A549 (cell line): ENCODE measurements around the gene BOC. TPM values are rescaled to one million over a fixed set of nuclear protein-coding genes. Genes with fewer than 3 reads are reported as not detected.

Experiments
- ATAC-seq, 2 experiments: fragments of 200-7000 bp in 1 of 2; fragments of >200 bp in 1 of 2; cut with Nextera tagmentation in 1 of 2; cut with Tn5 transposase in 1 of 2; 3 replicates each; pipeline versions ENCODE4 v1.8.0 to v1.9.1; 2018 to 2020; ENCODE audit warnings: mild to moderate bottlenecking in 1 of 2, moderate library complexity in 1 of 2
- CTCF ChIA-PET: fragments of 300-600 bp; sonication (Branson Sonifier 250); formaldehyde crosslinking; extraction: SDS; loops from one replicate; lab custom pipeline; 2021; ENCODE audit warnings: antibody characterized with exemption, inconsistent platforms; lab: Yijun Ruan, JAX
- POLR2A ChIA-PET: fragments of 350-600 bp; formaldehyde crosslinking; extraction: SDS; loops from one replicate; lab custom pipeline; 2021; ENCODE audit warnings: antibody characterized with exemption, inconsistent platforms; lab: Yijun Ruan, JAX
- DNase-seq, 2 experiments: peaks; one replicate each; pipeline versions ENCODE4 v3.0.0 to v3.0.0-alpha.2; 2011 to 2016; ENCODE audit warnings: low read depth in 1 of 2, low spot score in 1 of 2
- FAIRE-seq: peaks from 2 replicates; lab custom pipeline; 2011; peaks lifted over from hg19 to GRCh38; lab: Jason Lieb, UNC
- H3K27ac ChIP-seq, 2 experiments: fragments of >200 bp; sonication (Bioruptor Twin); formaldehyde crosslinking; 3 replicates each; pipeline ENCODE4 v1.5.1; 2016 to 2017
- H3K4me1 ChIP-seq: fragments of >200 bp; sonication (Bioruptor Twin); formaldehyde crosslinking; 3 replicates; pipeline ENCODE4 v1.6.1; 2016
- H3K4me2 ChIP-seq: fragments of >200 bp; sonication (Bioruptor Twin); formaldehyde crosslinking; 3 replicates; pipeline ENCODE4 v1.6.1; 2016
- H3K4me3 ChIP-seq: fragments of >200 bp; sonication (Bioruptor Twin); formaldehyde crosslinking; 3 replicates; pipeline ENCODE4 v1.5.1; 2016
- H3K9me3 ChIP-seq: fragments of >200 bp; sonication (Bioruptor Twin); formaldehyde crosslinking; 3 replicates; pipeline ENCODE4 v1.6.1; 2016
- BCL3 ChIP-seq: fragments of >200 bp; sonication (Bioruptor Twin); formaldehyde crosslinking; IDR thresholded peaks from 3 replicates; pipeline ENCODE4 v1.6.1; 2016
- CBX8 ChIP-seq: fragments of 200-600 bp; sonication (generic); IDR thresholded peaks from 2 replicates; pipeline ENCODE4 v1.6.1; 2016
- EHF ChIP-seq: fragments of 250-450 bp; sonication (Bioruptor Pico); IDR thresholded peaks from 2 replicates; pipeline ENCODE4 v1.5.0; 2020; ENCODE audit warnings: mild to moderate bottlenecking
- FOSL2 ChIP-seq, 2 experiments: fragments of 450-650 bp in 1 of 2; fragments of >200 bp in 1 of 2; sonication (Bioruptor Twin) in 1 of 2; formaldehyde crosslinking; IDR thresholded peaks; 2 replicates each; pipeline versions ENCODE4 v1.5.0 to v1.6.1; 2016 to 2020; ENCODE audit warnings: mild to moderate bottlenecking in 1 of 2, moderate library complexity in 1 of 2
- FOXS1 ChIP-seq: fragments of 250-450 bp; sonication (Bioruptor Pico); IDR thresholded peaks from 2 replicates; pipeline ENCODE4 v1.5.0; 2020; ENCODE audit warnings: mild to moderate bottlenecking, moderate library complexity
- HDAC2 ChIP-seq: fragments of 200-600 bp; sonication (generic); IDR thresholded peaks from 2 replicates; pipeline ENCODE4 v1.6.1; 2016
- HES2 ChIP-seq: fragments of >200 bp; sonication (Bioruptor Twin); formaldehyde crosslinking; IDR thresholded peaks from 2 replicates; pipeline ENCODE4 v1.6.1; 2016
- JUN ChIP-seq, 2 experiments: fragments of >200 bp; sonication (Bioruptor Twin); formaldehyde crosslinking; IDR thresholded peaks; 2 replicates in 1 of 2; 3 replicates in 1 of 2; pipeline ENCODE4 v1.6.1; 2016 to 2017
- KDM1A ChIP-seq: fragments of 200-600 bp; sonication (generic); IDR thresholded peaks from 2 replicates; pipeline ENCODE4 v1.6.1; 2016; ENCODE audit warnings: low read depth, mild to moderate bottlenecking
- MYC ChIP-seq: IDR thresholded peaks from 2 replicates; pipeline ENCODE4 v1.6.1; 2012; ENCODE audit warnings: mild to moderate bottlenecking, inconsistent platforms, low read length, improper control_type of control experiment, borderline replicate concordance
- POLR2A ChIP-seq: IDR thresholded peaks from 2 replicates; pipeline ENCODE4 v1.6.1; 2012; ENCODE audit warnings: mild to moderate bottlenecking, low read length
- RAD21 ChIP-seq, 2 experiments: fragments of >200 bp in 1 of 2; sonication (Bioruptor Twin) in 1 of 2; formaldehyde crosslinking in 1 of 2; IDR thresholded peaks in 1 of 2; conservative IDR thresholded peaks in 1 of 2; 2 replicates in 1 of 2; 3 replicates in 1 of 2; pipeline ENCODE4 v1.6.1; 2012 to 2018; ENCODE audit warnings: inconsistent platforms in 1 of 2
- SMC3 ChIP-seq: fragments of >200 bp; sonication (Bioruptor Twin); formaldehyde crosslinking; IDR thresholded peaks from 3 replicates; pipeline ENCODE4 v1.6.1; 2018; ENCODE audit warnings: inconsistent platforms
- SREBF2 ChIP-seq: fragments of 450-650 bp; IDR thresholded peaks from 2 replicates; pipeline ENCODE4 v1.6.1; 2014; ENCODE audit warnings: mild to moderate bottlenecking, moderate library complexity
- TFCP2L1 ChIP-seq: fragments of 250-450 bp; sonication (Bioruptor Pico); IDR thresholded peaks from 2 replicates; pipeline ENCODE4 v1.5.0; 2021; ENCODE audit warnings: mild to moderate bottlenecking
- ZC3H11A ChIP-seq: fragments of 450-650 bp; IDR thresholded peaks from 2 replicates; pipeline ENCODE4 v1.6.1; 2014; ENCODE audit warnings: antibody characterized with exemption, mild to moderate bottlenecking
- ZFP36 ChIP-seq: fragments of 450-650 bp; IDR thresholded peaks from 2 replicates; pipeline ENCODE4 v1.6.1; 2014; ENCODE audit warnings: borderline replicate concordance; ENCODE audit not compliant: partially characterized antibody
- WGBS: methylation state at CpG from one replicate; pipeline ENCODE4 v1.1.6; 2017; ENCODE audit errors: missing lambda C conversion rate; 5-methylcytosine and 5-hydroxymethylcytosine counted together
- polyA plus RNA-seq, 4 experiments: library from polyadenylated mRNA; depleted of rRNA in 3 of 4; stranded (reverse); fragments of >200 nt; fragmentation: RNase III in 1 of 4; extraction: RNeasy Plus Mini Kit Qiagen cat#74134 plus additional on column Dnase treatment in 1 of 4; gene quantifications; 2 replicates in 3 of 4; 3 replicates in 1 of 4; pipeline ENCODE4 v1.2.3, GENCODE V29; 2011 to 2017
- TF ChIP-seq, protein P1 (sequence below): fragments of 250-450 bp; sonication (Bioruptor Pico); IDR thresholded peaks from 2 replicates; pipeline ENCODE4 v1.5.0; 2021; ENCODE audit warnings: mild to moderate bottlenecking, moderate library complexity, borderline replicate concordance
- TF ChIP-seq, protein P2 (sequence below): IDR thresholded peaks from 2 replicates; pipeline ENCODE4 v1.6.1; 2012
- TF ChIP-seq, protein P3 (sequence below): IDR thresholded peaks from 2 replicates; pipeline ENCODE4 v1.6.1; 2012

BOC gene
- polyA plus RNA-seq, 2 of the 4 experiments (the other 2 are of a cell fraction), result 4.0 TPM

GRCh38 chr3:113238503-113238902 is 27.1 kb downstream of the BOC start:
- DNase-seq, result no peak
- H3K4me1 ChIP-seq, result peaks cover 6% of the 10 kb centered on the region; the same call in 2 of the 3 replicates
- WGBS, result 50% methylated on average over 2 of the region's 2 CpGs
- FAIRE-seq, result no peak
- TF ChIP-seq BCL3 (no peak), POLR2A (no peak), MYC (no peak), FOXS1 (CRISPR knock-in tag) (no peak), JUN (IDR thresholded peaks at IDR 0.05) (no peak)
- H3K27ac ChIP-seq, result no peak overlapping the region
- POLR2A ChIA-PET, result no interaction called here
- no peak for ATAC-seq
- CTCF ChIA-PET, result interaction anchor here (1.7 to 2.2 kb wide), 2 partner anchors 10 to 49 kb away, joined by 4 to 7 read pairs; no protein-coding TSS in a partner anchor
- no peak overlapping the region for H3K4me2 ChIP-seq
- H3K4me3 ChIP-seq, result no peak overlapping the region
- H3K9me3 ChIP-seq, result no peaks in the 10 kb centered on the region

DNA sequence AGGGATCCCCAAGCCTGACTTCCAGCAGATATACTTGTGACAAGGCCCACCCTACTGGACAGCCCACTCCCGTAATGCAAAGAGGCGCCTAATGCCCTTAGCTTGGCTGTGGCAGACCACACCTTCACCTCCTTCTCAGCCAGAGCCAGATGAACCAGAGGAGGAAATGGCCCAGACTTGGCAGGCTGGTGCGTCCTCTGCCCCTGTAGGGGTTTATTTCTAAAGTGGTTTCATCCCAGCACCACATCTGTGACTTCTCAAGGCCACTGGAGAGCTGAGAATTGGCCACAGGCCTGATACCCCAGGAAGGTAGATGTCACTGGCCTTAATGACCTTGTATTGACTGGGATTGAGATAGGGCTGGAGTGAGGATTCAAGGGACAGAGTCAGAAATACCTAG is 29.5 kb downstream of the BOC start:
- ChIA-PET POLR2A (no interaction called here), CTCF (interaction anchor here (0.9 to 1.5 kb wide), 3 partner anchors 15 to 190 kb away, joined by 3 to 4 read pairs (median 4); no protein-coding TSS in a partner anchor)
- peaks cover 6% of the 10 kb centered on the region; the same call in 2 of the 3 replicates for H3K4me1 ChIP-seq
- no peak overlapping the region for H3K4me2 ChIP-seq
- ATAC-seq (no peak), DNase-seq (no peak), FAIRE-seq (no peak)
- WGBS, result 85% methylated on average over 3 of the region's 3 CpGs
- TF ChIP-seq SREBF2 (no peak), RAD21 (conservative IDR thresholded peaks at IDR 0.05 in 1 of 2, IDR thresholded peaks at IDR 0.05 in 1 of 2) (no peak), FOSL2 (IDR thresholded peaks at IDR 0.05) (no peak), FOSL2 (CRISPR knock-in tag; IDR thresholded peaks at IDR 0.05) (no peak), MYC (no peak), SMC3 (no peak), HES2 (no peak), EHF (CRISPR knock-in tag) (no peak), HDAC2 (no peak), CBX8 (no peak), TFCP2L1 (CRISPR knock-in tag) (no peak), KDM1A (no peak), ZC3H11A (no peak), ZFP36 (no peak)
- TF ChIP-seq, protein P1, sequence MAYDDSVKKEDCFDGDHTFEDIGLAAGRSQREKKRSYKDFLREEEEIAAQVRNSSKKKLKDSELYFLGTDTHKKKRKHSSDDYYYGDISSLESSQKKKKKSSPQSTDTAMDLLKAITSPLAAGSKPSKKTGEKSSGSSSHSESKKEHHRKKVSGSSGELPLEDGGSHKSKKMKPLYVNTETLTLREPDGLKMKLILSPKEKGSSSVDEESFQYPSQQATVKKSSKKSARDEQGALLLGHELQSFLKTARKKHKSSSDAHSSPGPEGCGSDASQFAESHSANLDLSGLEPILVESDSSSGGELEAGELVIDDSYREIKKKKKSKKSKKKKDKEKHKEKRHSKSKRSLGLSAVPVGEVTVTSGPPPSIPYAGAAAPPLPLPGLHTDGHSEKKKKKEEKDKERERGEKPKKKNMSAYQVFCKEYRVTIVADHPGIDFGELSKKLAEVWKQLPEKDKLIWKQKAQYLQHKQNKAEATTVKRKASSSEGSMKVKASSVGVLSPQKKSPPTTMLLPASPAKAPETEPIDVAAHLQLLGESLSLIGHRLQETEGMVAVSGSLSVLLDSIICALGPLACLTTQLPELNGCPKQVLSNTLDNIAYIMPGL (CRISPR knock-in tag), result no peak
- TF ChIP-seq, protein P2, sequence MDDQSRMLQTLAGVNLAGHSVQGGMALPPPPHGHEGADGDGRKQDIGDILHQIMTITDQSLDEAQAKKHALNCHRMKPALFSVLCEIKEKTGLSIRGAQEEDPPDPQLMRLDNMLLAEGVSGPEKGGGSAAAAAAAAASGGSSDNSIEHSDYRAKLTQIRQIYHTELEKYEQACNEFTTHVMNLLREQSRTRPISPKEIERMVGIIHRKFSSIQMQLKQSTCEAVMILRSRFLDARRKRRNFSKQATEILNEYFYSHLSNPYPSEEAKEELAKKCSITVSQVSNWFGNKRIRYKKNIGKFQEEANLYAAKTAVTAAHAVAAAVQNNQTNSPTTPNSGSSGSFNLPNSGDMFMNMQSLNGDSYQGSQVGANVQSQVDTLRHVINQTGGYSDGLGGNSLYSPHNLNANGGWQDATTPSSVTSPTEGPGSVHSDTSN, result no peak
- TF ChIP-seq, protein P3, sequence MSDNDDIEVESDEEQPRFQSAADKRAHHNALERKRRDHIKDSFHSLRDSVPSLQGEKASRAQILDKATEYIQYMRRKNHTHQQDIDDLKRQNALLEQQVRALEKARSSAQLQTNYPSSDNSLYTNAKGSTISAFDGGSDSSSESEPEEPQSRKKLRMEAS, result no peak
- H3K4me3 ChIP-seq, result no peak overlapping the region
- H3K27ac ChIP-seq, result no peak overlapping the region
- H3K9me3 ChIP-seq, result no peaks in the 10 kb centered on the region
